HepG2 (cell line): Measurements from ENCODE around the gene GIMAP1. TPM values are rescaled to one million over a fixed set of nuclear protein-coding genes. Genes with fewer than 3 reads are reported as not detected.

Experiments used
- ATAC-seq: fragments of 200-7000 bp; cut with Tn5 transposase; 3 replicates; pipeline ENCODE4 v1.9.1; 2020; ENCODE audit warnings: mild to moderate bottlenecking, moderate library complexity
- BruUV-seq: library from RNA; stranded (reverse); fragments of 400-500 nt; replicated peaks from 2 replicates; lab custom pipeline; 2021; lab: Mats Ljungman, UMichigan
- CTCF ChIA-PET: fragments of 300-600 bp; formaldehyde crosslinking; extraction: SDS; loops from one replicate; lab custom pipeline; 2021; ENCODE audit warnings: low total read pairs, inconsistent platforms, low intra/inter-chr PET ratio; lab: Yijun Ruan, JAX
- POLR2A ChIA-PET: fragments of 350-600 bp; sonication (Branson Sonifier 250); formaldehyde crosslinking; loops from one replicate; lab custom pipeline; 2020; ENCODE audit warnings: antibody characterized with exemption, inconsistent platforms; lab: Yijun Ruan, JAX
- DNase-seq: peaks from one replicate; pipeline ENCODE4 v3.0.0-alpha.2; 2015; ENCODE audit warnings: low spot score
- FAIRE-seq: peaks from 3 replicates; lab custom pipeline; 2011; peaks lifted over from hg19 to GRCh38; lab: Jason Lieb, UNC
- H2AFZ ChIP-seq: one replicate; pipeline ENCODE4 v1.6.1; 2011; ENCODE audit warnings: low read length, inconsistent platforms
- H3K27ac ChIP-seq: fragments of 300-600 bp; 3 replicates; pipeline ENCODE4 v1.8.0; 2011; ENCODE audit warnings: mixed run types, mild to moderate bottlenecking, mixed read lengths, low read length, inconsistent platforms; ENCODE audit not compliant: insufficient read depth; ENCODE audit errors: extremely low read length
- H3K27me3 ChIP-seq, 2 experiments: fragments of 200-600 bp in 1 of 2; 2 replicates in 1 of 2; 3 replicates in 1 of 2; pipeline versions ENCODE4 v1.6.0 to v1.8.0; 2011; ENCODE audit warnings: low read length in 2 of 2, mild to moderate bottlenecking in 2 of 2, moderate library complexity in 2 of 2, inconsistent platforms in 1 of 2; ENCODE audit not compliant: insufficient read depth in 2 of 2, control insufficient read depth in 1 of 2
- H3K36me3 ChIP-seq, 2 experiments: fragments of 200-600 bp in 1 of 2; replicated peaks in 1 of 2; 2 replicates in 1 of 2; 3 replicates in 1 of 2; pipeline versions ENCODE4 v1.5.1 to v1.8.0; 2011; ENCODE audit warnings: low read length in 2 of 2, inconsistent platforms in 1 of 2; ENCODE audit not compliant: insufficient read depth in 2 of 2, control insufficient read depth in 1 of 2
- H3K4me1 ChIP-seq: 2 replicates; pipeline ENCODE4 v1.5.1; 2012; ENCODE audit warnings: low read length, inconsistent platforms; ENCODE audit not compliant: insufficient read depth
- H3K4me2 ChIP-seq: 2 replicates; pipeline ENCODE4 v1.6.0; 2011; ENCODE audit warnings: low read depth, low read length, inconsistent platforms
- H3K4me3 ChIP-seq, 3 experiments: fragments of 200-600 bp in 1 of 3; sonication (generic), shearing (Covaris generic) in 1 of 3; replicated peaks in 1 of 3; 2 replicates each; pipeline ENCODE4 v1.5.1; 2011 to 2016; ENCODE audit warnings: low read length in 3 of 3, inconsistent platforms in 2 of 3, low read depth in 2 of 3, mild to moderate bottlenecking in 2 of 3, control low read depth in 1 of 3, mixed read lengths in 1 of 3; ENCODE audit not compliant: insufficient read depth in 1 of 3
- H3K79me2 ChIP-seq: one replicate; pipeline ENCODE4 v1.6.1; 2011; ENCODE audit warnings: low read length, inconsistent platforms; ENCODE audit not compliant: insufficient read depth
- H3K9ac ChIP-seq: 2 replicates; pipeline ENCODE4 v1.6.0; 2011; ENCODE audit warnings: mild to moderate bottlenecking, low read depth, low read length, inconsistent platforms; ENCODE audit not compliant: insufficient read depth
- H3K9me3 ChIP-seq: 2 replicates; pipeline ENCODE4 v1.5.1; 2012; ENCODE audit warnings: mild to moderate bottlenecking, low read length
- H4K20me1 ChIP-seq: 2 replicates; pipeline ENCODE4 v1.6.0; 2011; ENCODE audit warnings: inconsistent platforms, mild to moderate bottlenecking, low read length, moderate library complexity; ENCODE audit not compliant: insufficient read depth
- EP300 ChIP-seq, 3 experiments: sonication (generic) in 1 of 3; formaldehyde crosslinking in 1 of 3; IDR thresholded peaks; 2 replicates each; pipeline versions ENCODE4 v1.5.1 to v1.6.1; 2011 to 2020; ENCODE audit warnings: low read depth in 2 of 3, low read length in 2 of 3, borderline replicate concordance in 1 of 3, improper control_type of control experiment in 1 of 3, mild to moderate bottlenecking in 1 of 3, missing genetic modification reagents in 1 of 3, moderate library complexity in 1 of 3
- JARID2 ChIP-seq: sonication (generic); formaldehyde crosslinking; IDR thresholded peaks from 2 replicates; pipeline ENCODE4 v1.8.1; 2023; ENCODE audit warnings: missing genetic modification reagents, inconsistent platforms; ENCODE audit not compliant: insufficient replicate concordance
- NCOR1 ChIP-seq: fragments of 200-600 bp; sonication (generic); IDR thresholded peaks from 2 replicates; pipeline ENCODE4 v1.7.0; 2017; ENCODE audit warnings: antibody characterized with exemption, low read length, borderline replicate concordance
- PHF5A ChIP-seq: IDR thresholded peaks from one replicate; pipeline ENCODE4 v1.6.1; 2018; ENCODE audit warnings: low read depth, missing genetic modification reagents; ENCODE audit not compliant: unreplicated experiment
- PHF8 ChIP-seq: sonication (generic); formaldehyde crosslinking; IDR thresholded peaks from 2 replicates; pipeline ENCODE4 v1.5.0; 2020; ENCODE audit warnings: missing genetic modification reagents
- POLR2AphosphoS5 ChIP-seq: IDR thresholded peaks from 2 replicates; pipeline ENCODE4 v1.6.1; 2012; ENCODE audit warnings: low read depth, low read length
- PRDM10 ChIP-seq: sonication (generic); formaldehyde crosslinking; IDR thresholded peaks from 2 replicates; pipeline ENCODE4 v1.4.0; 2020; ENCODE audit warnings: low read depth, missing genetic modification reagents
- SNAPC2 ChIP-seq: sonication (generic); formaldehyde crosslinking; IDR thresholded peaks from 2 replicates; pipeline ENCODE4 v1.8.1; 2022; ENCODE audit warnings: mild to moderate bottlenecking, missing genetic modification reagents
- ZBTB10 ChIP-seq: sonication (generic); formaldehyde crosslinking; IDR thresholded peaks from 2 replicates; pipeline ENCODE4 v1.4.0; 2020; ENCODE audit warnings: missing genetic modification reagents, borderline replicate concordance
- ZC3H13 ChIP-seq: sonication (generic); formaldehyde crosslinking; IDR thresholded peaks from 2 replicates; pipeline ENCODE4 v1.8.1; 2023; ENCODE audit warnings: mild to moderate bottlenecking, missing genetic modification reagents, moderate library complexity
- ZFP62 ChIP-seq: sonication (generic); formaldehyde crosslinking; IDR thresholded peaks from 2 replicates; pipeline ENCODE4 v1.4.0; 2020; ENCODE audit warnings: missing genetic modification reagents
- ZNF629 ChIP-seq: sonication (generic); formaldehyde crosslinking; conservative IDR thresholded peaks from 2 replicates; pipeline ENCODE4 v1.5.0; 2020; ENCODE audit warnings: missing genetic modification reagents
- ZNF703 ChIP-seq: sonication (generic); formaldehyde crosslinking; IDR thresholded peaks from 2 replicates; pipeline ENCODE4 v1.5.1; 2020; ENCODE audit warnings: missing genetic modification reagents, mild to moderate bottlenecking, moderate library complexity, borderline replicate concordance
- ZNF776 ChIP-seq: sonication (generic); formaldehyde crosslinking; IDR thresholded peaks from 2 replicates; pipeline ENCODE4 v1.4.0; 2020; ENCODE audit warnings: mild to moderate bottlenecking, missing genetic modification reagents
- WGBS: methylation state at CpG from one replicate; pipeline ENCODE4 v1.1.6; 2017; ENCODE audit warnings: low lambda C conversion rate; 5-methylcytosine and 5-hydroxymethylcytosine counted together
- in situ Hi-C: cut with HindIII; loops from 2 replicates; pipeline ENCODE4 v1.10.0; 2017; ENCODE audit warnings: low pct_unique_long_range_greater_than_20kb; ENCODE audit not compliant: extremely low pct_ligation_motif_present
- intact Hi-C: fragments of 100-400 bp; cut with micrococcal nuclease; formaldehyde crosslinking; loops from one replicate; pipeline ENCODE4 v1.10.0; 2022; ENCODE audit not compliant: unreplicated experiment
- polyA plus RNA-seq, 8 experiments: library from polyadenylated mRNA; depleted of rRNA in 3 of 8; stranded (reverse) in 7 of 8; unstranded in 1 of 8; fragments of >200 nt; fragmentation: Illumina TruSeq in 4 of 8; extraction: Trizol in 4 of 8; gene quantifications; 2 replicates each; pipeline versions ENCODE4 v1.2.1 to v1.2.3, GENCODE V29; 2011 to 2016; ENCODE audit warnings: low read depth in 4 of 8, missing spikeins in 1 of 8, mixed read lengths in 1 of 8; ENCODE audit not compliant: insufficient read depth in 1 of 8
- total RNA-seq, 5 experiments: library from RNA; depleted of rRNA; stranded (reverse); fragments of >200 nt; fragmentation: Illumina TruSeq; extraction: Trizol; gene quantifications; 2 replicates each; pipeline ENCODE4 v1.2.3, GENCODE V29; 2016; ENCODE audit warnings: low read depth in 1 of 5

Gene GIMAP1
- total and polyA plus RNA-seq, 2 of the 13 experiments (the other 11 are each of a cell fraction or from before 2014, with no cell fraction given): not detected

- H3K4me3 ChIP-seq: no peak overlapping the region
- TF ChIP-seq ZNF776 (CRISPR knock-in tag): no peak
- TF ChIP-seq SNAPC2 (CRISPR knock-in tag): no peak
- TF ChIP-seq ZNF703 (CRISPR knock-in tag): no peak
- no peak for TF ChIP-seq PHF5A (CRISPR knock-in tag)
- TF ChIP-seq ZC3H13 (CRISPR knock-in tag): no peak
- TF ChIP-seq EP300 (IDR thresholded peaks at IDR 0.05; ENCODE audit: low read depth in 2 of 2, low read length in 2 of 2): no peak
- TF ChIP-seq EP300 (CRISPR knock-in tag; IDR thresholded peaks at IDR 0.05; ENCODE audit: borderline replicate concordance): no peak
- no peak for TF ChIP-seq PHF8 (CRISPR knock-in tag)
- TF ChIP-seq ZFP62 (CRISPR knock-in tag): no peak
- TF ChIP-seq PRDM10 (CRISPR knock-in tag): no peak
- no peak for TF ChIP-seq JARID2 (CRISPR knock-in tag)
- no peak for TF ChIP-seq POLR2AphosphoS5
- TF ChIP-seq ZBTB10 (CRISPR knock-in tag): no peak
- no peak for TF ChIP-seq ZNF629
- TF ChIP-seq NCOR1: no peak
- ChIA-PET POLR2A (no interaction called here), CTCF (interaction anchor here (2.1 kb wide), 1 partner anchor 307 kb away, joined by 9 read pairs; no protein-coding TSS in a partner anchor)
- H3K36me3 ChIP-seq: no peaks in the 10 kb centered on the region
- H3K9ac ChIP-seq: no peak overlapping the region
- in situ Hi-C loops: loop anchor here (5.0 to 25.0 kb wide), 2 partner anchors 308 to 468 kb away; no protein-coding TSS in a partner anchor
- no TSS peak for BruUV-seq
- ATAC-seq: no peak
- no peak overlapping the region for H3K27ac ChIP-seq
- H3K4me2 ChIP-seq: no peak overlapping the region
- 41% methylated on average over 4 of the region's 4 CpGs for WGBS
- intact Hi-C loops: no loop called here
- no peaks in the 10 kb centered on the region for H3K27me3 ChIP-seq
- no peak for FAIRE-seq
- no peaks in the 10 kb centered on the region for H3K9me3 ChIP-seq
- DNase-seq: no peak
- H2AFZ ChIP-seq: no peak overlapping the region
- no peaks in the 10 kb centered on the region for H4K20me1 ChIP-seq
- H3K4me1 ChIP-seq: no peaks in the 10 kb centered on the region
- H3K79me2 ChIP-seq: no peaks in the 10 kb centered on the region
Measured at GRCh38 chr7:150755473-150756099, 39.2 kb downstream of the GIMAP1 start.
